Muscle of leg (tissue), 11 donors: ENCODE results near the gene ARHGEF6. TPM values are rescaled to one million over a fixed set of nuclear protein-coding genes. Genes with fewer than 3 reads are reported as not detected.
A peak's percentile ranks its signal among the peaks of the same experiment; 100 is the strongest.

Source experiments
- DNase-seq: peaks from one replicate; pipeline ENCODE4 v3.0.0; 2013
- H3K27ac ChIP-seq: one replicate; pipeline ENCODE4 v1.5.1; 2013; ENCODE audit warnings: mild to moderate bottlenecking, low read length, control low read depth
- H3K27me3 ChIP-seq: one replicate; pipeline ENCODE4 v1.6.1; 2013; ENCODE audit warnings: low read length; ENCODE audit not compliant: control insufficient read depth, insufficient read depth
- H3K36me3 ChIP-seq: one replicate; pipeline ENCODE4 v1.6.1; 2013; ENCODE audit warnings: low read length; ENCODE audit not compliant: control insufficient read depth, insufficient read depth
- H3K4me1 ChIP-seq: one replicate; pipeline ENCODE4 v1.6.1; 2013; ENCODE audit warnings: low read length; ENCODE audit not compliant: control insufficient read depth, insufficient read depth
- H3K4me3 ChIP-seq: one replicate; pipeline ENCODE4 v1.5.1; 2013; ENCODE audit warnings: low read length, control low read depth
- H3K9me3 ChIP-seq: replicated peaks from 2 replicates; pipeline ENCODE4 v1.6.1; 2013; ENCODE audit warnings: low read depth, low read length; ENCODE audit not compliant: control insufficient read depth
- WGBS: methylation state at CpG from one replicate; pipeline ENCODE4 v1.1.5; 2013; ENCODE audit warnings: missing lambda C conversion rate; ENCODE audit not compliant: insufficient coverage; 5-methylcytosine and 5-hydroxymethylcytosine counted together
- polyA plus RNA-seq, 8 donors: library from polyadenylated mRNA; unstranded; fragments of 120-200 nt; gene quantifications; one replicate each; pipeline versions ENCODE4 v1.2.1 to v1.2.3, GENCODE V29; 2013; ENCODE audit warnings: inconsistent platforms in 1 of 8, low replicate concordance in 1 of 8; ENCODE audit not compliant: insufficient read length in 8 of 8, insufficient read depth in 1 of 8
- total RNA-seq: library from RNA; stranded (reverse); fragments of 120-200 nt; gene quantifications from one replicate; pipeline ENCODE4 v1.2.4, GENCODE V29; 2013

Gene ARHGEF6
- total and polyA plus RNA-seq, 9 donors, result 29.2 to 43.3 (median 36.3) TPM

DNA sequence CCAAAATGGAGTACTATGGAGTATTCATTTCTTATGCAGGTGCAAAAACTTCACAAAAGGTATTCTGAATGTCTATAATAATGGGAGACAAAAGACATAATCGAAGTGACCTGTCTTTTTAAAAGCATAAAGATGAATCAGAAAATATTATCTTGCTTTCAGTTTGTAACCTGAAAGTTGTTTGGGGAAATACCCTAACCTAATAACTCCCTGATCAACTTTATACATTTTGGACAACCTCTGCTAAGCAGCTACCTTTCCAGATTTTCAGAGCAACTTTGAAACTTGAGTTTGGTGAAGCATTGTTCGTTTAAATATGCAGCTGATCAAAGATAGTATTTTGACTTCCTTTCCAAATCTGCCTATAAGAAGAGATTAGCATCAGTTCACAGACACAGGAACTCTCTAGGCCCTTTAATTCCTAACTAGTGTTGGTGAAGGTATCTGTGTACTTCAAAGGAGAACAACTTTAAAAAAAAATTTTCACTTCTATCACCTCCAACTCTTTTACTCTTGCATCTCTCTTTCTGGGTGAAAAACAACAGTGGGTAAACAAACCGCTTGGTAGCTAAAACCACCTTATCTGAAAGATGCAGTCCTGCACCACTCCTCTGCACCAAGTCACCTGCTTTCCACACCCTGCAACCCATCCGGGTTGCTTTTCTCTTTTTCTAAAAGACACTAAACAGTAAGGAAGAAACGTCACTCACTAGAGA lies 106.3 kb downstream of the ARHGEF6 start:
- Histone ChIP-seq H3K4me1 (no peaks in the 10 kb centered on the region), H3K4me3 (no peak overlapping the region), H3K36me3 (peaks cover 20% of the 10 kb centered on the region), H3K27me3 (peaks cover 12% of the 10 kb centered on the region), H3K9me3 (no peaks in the 10 kb centered on the region), H3K27ac (no peak overlapping the region)
- no peak for DNase-seq
- WGBS, result 80% methylated on average over 1 of the region's 5 CpGs

GRCh38 chrX:136671006-136671610 lies 109.6 kb downstream of the ARHGEF6 start:
- H3K27ac ChIP-seq, result no peak overlapping the region
- peaks cover 14% of the 10 kb centered on the region for H3K27me3 ChIP-seq
- DNase-seq, result no peak
- H3K9me3 ChIP-seq, result no peaks in the 10 kb centered on the region
- no peaks in the 10 kb centered on the region for H3K4me1 ChIP-seq
- H3K4me3 ChIP-seq, result no peak overlapping the region
- H3K36me3 ChIP-seq, result peaks cover 39% of the 10 kb centered on the region
- WGBS, result no CpG with 5 or more reads among the region's 3 CpGs

GRCh38 chrX:136667446-136668168 lies 113.1 kb downstream of the ARHGEF6 start:
- H3K4me1 ChIP-seq, result no peaks in the 10 kb centered on the region
- H3K27me3 ChIP-seq, result peaks cover 7% of the 10 kb centered on the region
- 80% methylated on average over 1 of the region's 10 CpGs for WGBS
- no peak for DNase-seq
- H3K9me3 ChIP-seq, result peaks cover 3% of the 10 kb centered on the region
- no peak overlapping the region for H3K27ac ChIP-seq
- no peak overlapping the region for H3K4me3 ChIP-seq
- H3K36me3 ChIP-seq, result peaks cover 27% of the 10 kb centered on the region

- Histone ChIP-seq H3K4me1 (no peaks in the 10 kb centered on the region), H3K27me3 (peaks cover 9% of the 10 kb centered on the region), H3K9me3 (peaks cover 3% of the 10 kb centered on the region), H3K27ac (no peak overlapping the region), H3K36me3 (peaks cover 21% of the 10 kb centered on the region), H3K4me3 (no peak overlapping the region)
- no CpG with 5 or more reads among the region's 1 CpG for WGBS
- peak; percentile 6 for DNase-seq
These were observed 114.6 kb downstream of the ARHGEF6 start for GRCh38 chrX:136666088-136666487.

- Histone ChIP-seq H3K27ac (no peak overlapping the region), H3K4me3 (no peak overlapping the region), H3K27me3 (peaks cover 9% of the 10 kb centered on the region), H3K9me3 (peaks cover 3% of the 10 kb centered on the region), H3K4me1 (no peaks in the 10 kb centered on the region), H3K36me3 (peaks cover 21% of the 10 kb centered on the region)
- DNase-seq, result peak; percentile 5
- 100% methylated on average over 1 of the region's 6 CpGs for WGBS
These were observed 115.4 kb downstream of the ARHGEF6 start for GRCh38 chrX:136665258-136665900.

- H3K4me3 ChIP-seq, result no peak overlapping the region
- WGBS, result no CpG with 5 or more reads among the region's 1 CpG
- H3K27ac ChIP-seq, result no peak overlapping the region
- peaks cover 3% of the 10 kb centered on the region for H3K9me3 ChIP-seq
- no peak for DNase-seq
- peaks cover 14% of the 10 kb centered on the region for H3K36me3 ChIP-seq
- no peaks in the 10 kb centered on the region for H3K4me1 ChIP-seq
- peaks cover 11% of the 10 kb centered on the region for H3K27me3 ChIP-seq
These were observed 117.8 kb downstream of the ARHGEF6 start for GRCh38 chrX:136662976-136663375.

GRCh38 chrX:136662104-136662503 lies 118.6 kb downstream of the ARHGEF6 start:
- Histone ChIP-seq H3K36me3 (peaks cover 6% of the 10 kb centered on the region), H3K27ac (no peak overlapping the region), H3K4me1 (no peaks in the 10 kb centered on the region), H3K4me3 (no peak overlapping the region), H3K9me3 (peaks cover 3% of the 10 kb centered on the region), H3K27me3 (peaks cover 11% of the 10 kb centered on the region)
- no peak for DNase-seq
- no CpG with 5 or more reads among the region's 2 CpGs for whole genome bisulfite sequencing

DNA sequence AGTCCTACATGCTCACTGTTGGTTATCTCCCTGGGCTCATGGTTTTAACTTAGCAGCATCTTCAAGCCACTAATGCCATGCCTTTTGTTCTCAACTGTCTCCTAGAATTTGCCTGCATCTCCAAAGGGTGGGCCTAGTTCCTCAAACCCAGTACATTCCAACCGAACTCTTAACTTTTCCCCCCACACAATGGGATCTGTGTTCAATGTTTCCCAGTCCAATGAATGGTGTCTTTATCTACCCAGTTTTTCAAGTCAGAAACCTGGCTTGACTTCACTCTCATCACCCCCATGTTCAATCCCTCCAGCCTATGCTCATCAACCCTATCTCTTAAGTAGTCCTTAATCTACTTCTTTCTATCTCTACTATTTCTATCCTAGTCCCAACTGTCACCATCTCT lies 119.8 kb downstream of the ARHGEF6 start:
- 62% methylated on average over 1 of the region's 1 CpG for WGBS
- peaks cover 2% of the 10 kb centered on the region for H3K36me3 ChIP-seq

DNA sequence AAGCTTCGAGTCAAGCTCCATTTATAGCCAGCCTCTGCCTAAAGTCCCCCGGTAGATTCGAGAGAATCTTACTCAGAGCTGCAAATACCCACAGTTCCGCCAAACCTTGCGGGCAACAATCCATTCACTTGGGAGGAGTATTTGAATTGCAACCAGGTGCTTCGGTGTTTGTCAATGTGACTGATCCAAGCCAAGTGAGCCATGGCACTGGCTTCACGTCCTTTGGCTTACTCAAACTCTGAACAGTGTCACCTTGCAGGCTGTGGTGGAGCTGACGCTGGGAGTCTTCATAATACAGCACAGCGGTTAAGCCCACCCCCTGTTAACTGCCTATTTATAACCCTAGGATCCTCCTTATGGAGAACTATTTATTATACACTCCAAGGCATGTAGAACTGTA lies 121.6 kb downstream of the ARHGEF6 start:
- 86% methylated on average over 5 of the region's 9 CpGs for WGBS
- no peak overlapping the region for H3K4me3 ChIP-seq
- H3K4me1 ChIP-seq, result no peaks in the 10 kb centered on the region
- H3K27ac ChIP-seq, result no peak overlapping the region
- H3K9me3 ChIP-seq, result no peaks in the 10 kb centered on the region
- H3K36me3 ChIP-seq, result no peaks in the 10 kb centered on the region
- DNase-seq, result no peak
- H3K27me3 ChIP-seq, result peaks cover 16% of the 10 kb centered on the region

More for the DNA sequence above, 119.8 kb downstream of the ARHGEF6 start:
- Histone ChIP-seq H3K27ac (no peak overlapping the region), H3K27me3 (peaks cover 12% of the 10 kb centered on the region), H3K9me3 (peaks cover 3% of the 10 kb centered on the region), H3K4me3 (no peak overlapping the region), H3K4me1 (no peaks in the 10 kb centered on the region)
- DNase-seq, result no peak

- 83% methylated on average over 1 of the region's 5 CpGs for WGBS
- no peaks in the 10 kb centered on the region for H3K9me3 ChIP-seq
These were observed 122.6 kb downstream of the ARHGEF6 start for GRCh38 chrX:136658151-136658550.

More at GRCh38 chrX:136658151-136658550, 122.6 kb downstream of the ARHGEF6 start:
- Histone ChIP-seq H3K27ac (no peak overlapping the region), H3K27me3 (peaks cover 14% of the 10 kb centered on the region), H3K4me1 (no peaks in the 10 kb centered on the region), H3K4me3 (no peak overlapping the region), H3K36me3 (no peaks in the 10 kb centered on the region)
- no peak for DNase-seq
